Activated CD4-positive, alpha-beta memory T cell treated with anti-CD3 and anti-CD28 coated beads, Interleukin-2, amount 10 ng/mL, durations not matched to agents 7 days and 5 days (primary cell): Measurements from ENCODE around the gene ATP10A. TPM values are rescaled to one million over a fixed set of nuclear protein-coding genes. Genes with fewer than 3 reads are reported as not detected.

ENCODE experiments used
- CTCF ChIA-PET: fragments of 350-600 bp; sonication (Branson Sonifier 250); formaldehyde crosslinking; loops from one replicate; lab custom pipeline; 2021; ENCODE audit warnings: antibody characterized with exemption, inconsistent platforms; lab: Charles Lee
- POLR2A ChIA-PET: fragments of 350-600 bp; sonication (Branson Sonifier 250); formaldehyde crosslinking; loops from one replicate; lab custom pipeline; 2021; ENCODE audit warnings: antibody characterized with exemption; lab: Charles Lee
- DNase-seq: peaks from one replicate; pipeline ENCODE4 v3.0.0-alpha.2; 2020
- H3K27ac Mint-ChIP-seq: one replicate; pipeline ENCODE4 v1.8.0; 2021; ENCODE audit warnings: mild to moderate bottlenecking, mixed read lengths
- H3K27me3 Mint-ChIP-seq: one replicate; pipeline ENCODE4 v1.8.0; 2021; ENCODE audit warnings: mixed read lengths
- H3K36me3 Mint-ChIP-seq: one replicate; pipeline ENCODE4 v1.8.0; 2021; ENCODE audit warnings: low read depth, mixed read lengths
- H3K4me1 Mint-ChIP-seq: one replicate; pipeline ENCODE4 v1.8.0; 2021; ENCODE audit warnings: mixed read lengths
- H3K4me3 Mint-ChIP-seq: one replicate; pipeline ENCODE4 v1.8.0; 2021; ENCODE audit warnings: mild to moderate bottlenecking, mixed read lengths
- H3K9me3 Mint-ChIP-seq: one replicate; pipeline ENCODE4 v1.8.0; 2021; ENCODE audit warnings: mixed read lengths
- total RNA-seq, 2 experiments: library from RNA; stranded (reverse); gene quantifications; one replicate each; pipeline ENCODE4 v1.2.3, GENCODE V29; 2021

The ATP10A gene
- total RNA-seq, 2 experiments from 2014 or later, result 35.8 to 36.5 TPM

- H3K9me3 Mint-ChIP-seq, result no peaks in the 10 kb centered on the region
- H3K27me3 Mint-ChIP-seq, result peaks cover 2% of the 10 kb centered on the region
- ChIA-PET POLR2A (interaction anchor here (6.8 kb wide), 1 partner anchor 12 kb away, joined by 124 read pairs; the partner anchor contains the start of gene ATP10A), CTCF (interaction anchor here (0.9 to 1.1 kb wide), 3 partner anchors 12 to 86 kb away, joined by 3 to 4 read pairs (median 3); no protein-coding TSS in a partner anchor)
- DNase-seq, result no peak
- no peak overlapping the region for H3K4me3 Mint-ChIP-seq
- no peak overlapping the region for H3K27ac Mint-ChIP-seq
- H3K36me3 Mint-ChIP-seq, result peaks cover 52% of the 10 kb centered on the region
- H3K4me1 Mint-ChIP-seq, result peaks cover 80% of the 10 kb centered on the region
These were observed 14.8 kb downstream of the ATP10A start for GRCh38 chr15:25848325-25848724.

- H3K9me3 Mint-ChIP-seq, result no peaks in the 10 kb centered on the region
These were observed 16.1 kb downstream of the ATP10A start for GRCh38 chr15:25847051-25847450.

GRCh38 chr15:25846377-25846776, 16.8 kb downstream of the ATP10A start:
- H3K4me1 Mint-ChIP-seq, result peaks cover 61% of the 10 kb centered on the region
- peak; percentile 74 for DNase-seq
- peak overlapping the region; percentile 60 for H3K27ac Mint-ChIP-seq
- no peak overlapping the region for H3K4me3 Mint-ChIP-seq
- ChIA-PET POLR2A (interaction anchor here (1.7 to 6.8 kb wide), 2 partner anchors 14 to 20 kb away, joined by 7 to 124 read pairs; partner anchors contain the start of gene ATP10A), CTCF (interaction anchor here (1.2 kb wide), 1 partner anchor 9 kb away, joined by 4 read pairs; no protein-coding TSS in a partner anchor)
- peaks cover 2% of the 10 kb centered on the region for H3K27me3 Mint-ChIP-seq
- H3K36me3 Mint-ChIP-seq, result peaks cover 39% of the 10 kb centered on the region
- no peaks in the 10 kb centered on the region for H3K9me3 Mint-ChIP-seq

More at GRCh38 chr15:25847051-25847450, 16.1 kb downstream of the ATP10A start:
- Mint-ChIP-seq H3K4me3 (no peak overlapping the region), H3K27me3 (peaks cover 2% of the 10 kb centered on the region), H3K36me3 (peaks cover 43% of the 10 kb centered on the region), H3K4me1 (peaks cover 67% of the 10 kb centered on the region), H3K27ac (peak overlapping the region; percentile 55)
- POLR2A ChIA-PET, result interaction anchor here (1.7 to 6.8 kb wide), 2 partner anchors 14 to 19 kb away, joined by 7 to 124 read pairs; partner anchors contain the start of gene ATP10A
- no peak for DNase-seq
- CTCF ChIA-PET, result interaction anchor here (0.8 to 1.2 kb wide), 4 partner anchors 9 to 87 kb away, joined by 3 to 4 read pairs (median 4); no protein-coding TSS in a partner anchor

GRCh38 chr15:25844981-25845680, 18.0 kb downstream of the ATP10A start:
- Mint-ChIP-seq H3K9me3 (no peaks in the 10 kb centered on the region), H3K4me3 (no peak overlapping the region), H3K36me3 (peaks cover 38% of the 10 kb centered on the region), H3K27ac (no peak overlapping the region), H3K4me1 (peaks cover 51% of the 10 kb centered on the region), H3K27me3 (peaks cover 2% of the 10 kb centered on the region)
- ChIA-PET CTCF (no interaction called here), POLR2A (interaction anchor here (1.4 kb wide), 1 partner anchor 17 kb away, joined by 6 read pairs; no protein-coding TSS in a partner anchor)
- DNase-seq, result no peak

- Mint-ChIP-seq H3K4me1 (peaks cover 45% of the 10 kb centered on the region), H3K27me3 (peaks cover 2% of the 10 kb centered on the region), H3K27ac (no peak overlapping the region), H3K9me3 (no peaks in the 10 kb centered on the region), H3K4me3 (no peak overlapping the region), H3K36me3 (peaks cover 34% of the 10 kb centered on the region)
- DNase-seq, result no peak
- ChIA-PET CTCF (no interaction called here), POLR2A (interaction anchor here (1.4 kb wide), 1 partner anchor 17 kb away, joined by 6 read pairs; no protein-coding TSS in a partner anchor)
These were observed 18.6 kb downstream of the ATP10A start for GRCh38 chr15:25844542-25844941.

- ChIA-PET CTCF (no interaction called here), POLR2A (interaction anchor here (1.4 kb wide), 1 partner anchor 18 kb away, joined by 6 read pairs; no protein-coding TSS in a partner anchor)
- DNase-seq, result no peak
- Mint-ChIP-seq H3K9me3 (no peaks in the 10 kb centered on the region), H3K4me1 (peaks cover 41% of the 10 kb centered on the region), H3K27me3 (peaks cover 2% of the 10 kb centered on the region), H3K4me3 (no peak overlapping the region), H3K36me3 (peaks cover 30% of the 10 kb centered on the region), H3K27ac (no peak overlapping the region)
These were observed 19.1 kb downstream of the ATP10A start for GRCh38 chr15:25844076-25844475.

GRCh38 chr15:25839638-25840156, 23.4 kb downstream of the ATP10A start:
- Mint-ChIP-seq H3K4me1 (peaks cover 12% of the 10 kb centered on the region), H3K36me3 (peaks cover 16% of the 10 kb centered on the region), H3K4me3 (no peak overlapping the region), H3K27ac (no peak overlapping the region), H3K9me3 (no peaks in the 10 kb centered on the region), H3K27me3 (no peaks in the 10 kb centered on the region)
- no peak for DNase-seq
- CTCF ChIA-PET, result no interaction called here
- POLR2A ChIA-PET, result no interaction called here

- Mint-ChIP-seq H3K27ac (no peak overlapping the region), H3K4me1 (peaks cover 10% of the 10 kb centered on the region), H3K27me3 (no peaks in the 10 kb centered on the region), H3K36me3 (peaks cover 14% of the 10 kb centered on the region), H3K9me3 (no peaks in the 10 kb centered on the region), H3K4me3 (no peak overlapping the region)
- POLR2A ChIA-PET, result interaction anchor here (0.9 to 1.2 kb wide), 2 partner anchors 25 kb away, joined by 3 read pairs; partner anchors contain the start of gene ATP10A
- CTCF ChIA-PET, result no interaction called here
- no peak for DNase-seq
These were observed 24.3 kb downstream of the ATP10A start for GRCh38 chr15:25838871-25839195.

- Mint-ChIP-seq H3K4me1 (peaks cover 7% of the 10 kb centered on the region), H3K27me3 (no peaks in the 10 kb centered on the region), H3K9me3 (no peaks in the 10 kb centered on the region), H3K27ac (no peak overlapping the region), H3K36me3 (peaks cover 11% of the 10 kb centered on the region), H3K4me3 (no peak overlapping the region)
- DNase-seq, result no peak
- POLR2A ChIA-PET, result interaction anchor here (0.9 to 1.2 kb wide), 2 partner anchors 25 kb away, joined by 3 read pairs; partner anchors contain the start of gene ATP10A
- CTCF ChIA-PET, result no interaction called here
These were observed 24.8 kb downstream of the ATP10A start for GRCh38 chr15:25838191-25838870.

- Mint-ChIP-seq H3K9me3 (no peaks in the 10 kb centered on the region), H3K4me1 (peaks cover 4% of the 10 kb centered on the region), H3K27ac (no peak overlapping the region), H3K36me3 (peaks cover 6% of the 10 kb centered on the region), H3K27me3 (no peaks in the 10 kb centered on the region), H3K4me3 (no peak overlapping the region)
- POLR2A ChIA-PET, result interaction anchor here (1.6 kb wide), 1 partner anchor 29 kb away, joined by 4 read pairs; no protein-coding TSS in a partner anchor
- no peak for DNase-seq
- CTCF ChIA-PET, result no interaction called here
These were observed 31.0 kb downstream of the ATP10A start for GRCh38 chr15:25832158-25832557.

- Mint-ChIP-seq H3K9me3 (peaks cover 2% of the 10 kb centered on the region), H3K4me3 (no peak overlapping the region), H3K4me1 (peaks cover 5% of the 10 kb centered on the region), H3K36me3 (peaks cover 11% of the 10 kb centered on the region), H3K27ac (no peak overlapping the region), H3K27me3 (no peaks in the 10 kb centered on the region)
- POLR2A ChIA-PET, result no interaction called here
- CTCF ChIA-PET, result no interaction called here
- DNase-seq, result no peak
These were observed 32.2 kb downstream of the ATP10A start for GRCh38 chr15:25830844-25831451.

GRCh38 chr15:25829073-25829472, 34.1 kb downstream of the ATP10A start:
- ChIA-PET POLR2A (interaction anchor here (1.4 kb wide), 1 partner anchor 16 kb away, joined by 5 read pairs; no protein-coding TSS in a partner anchor), CTCF (no interaction called here)
- Mint-ChIP-seq H3K4me1 (peaks cover 6% of the 10 kb centered on the region), H3K4me3 (no peak overlapping the region), H3K36me3 (peaks cover 22% of the 10 kb centered on the region), H3K9me3 (peaks cover 7% of the 10 kb centered on the region), H3K27ac (no peak overlapping the region), H3K27me3 (no peaks in the 10 kb centered on the region)
- no peak for DNase-seq
